Ammon's horn (tissue), 1 donor: ENCODE measurements around the gene GRB10.

Experiments
- DNase-seq: peaks from one replicate; pipeline ENCODE4 v3.0.0-alpha.2; 2016; ENCODE audit warnings: low spot score

The GRB10 gene

GRCh38 chr7:50688226-50688590 lies 94.5 kb downstream of the GRB10 start:
- no peak for DNase-seq

DNA sequence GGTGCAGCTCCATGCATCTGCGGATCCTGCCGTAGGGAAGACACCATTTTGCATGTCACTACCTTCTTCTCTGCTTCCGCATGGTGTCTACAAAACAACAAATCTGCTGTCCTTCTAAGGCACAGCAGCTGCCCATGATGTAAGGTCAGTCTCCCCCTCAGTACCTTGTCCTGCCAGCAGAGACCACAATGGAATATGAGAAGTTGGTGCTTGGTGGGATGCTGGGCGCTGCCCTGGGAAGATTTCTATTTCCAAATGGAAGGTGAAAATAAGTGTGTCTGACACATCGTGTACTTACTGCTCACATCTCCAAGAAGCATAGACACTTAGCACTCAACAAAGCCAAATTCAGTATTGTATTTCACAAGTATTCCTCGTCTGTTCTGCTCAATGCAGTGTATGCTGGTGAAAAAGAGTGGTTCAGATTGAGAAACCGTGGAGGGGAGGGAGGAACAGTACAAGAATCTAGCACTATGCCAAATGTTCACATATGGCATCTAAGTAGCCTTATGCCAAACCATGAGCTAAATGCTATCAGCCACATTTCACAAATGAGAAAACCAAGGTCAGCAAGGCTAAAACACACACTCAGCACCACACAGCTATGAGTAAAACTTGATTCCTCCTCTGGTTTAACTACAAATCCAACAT lies 95.0 kb downstream of the GRB10 start:
- DNase-seq, result peak; percentile 41

DNA sequence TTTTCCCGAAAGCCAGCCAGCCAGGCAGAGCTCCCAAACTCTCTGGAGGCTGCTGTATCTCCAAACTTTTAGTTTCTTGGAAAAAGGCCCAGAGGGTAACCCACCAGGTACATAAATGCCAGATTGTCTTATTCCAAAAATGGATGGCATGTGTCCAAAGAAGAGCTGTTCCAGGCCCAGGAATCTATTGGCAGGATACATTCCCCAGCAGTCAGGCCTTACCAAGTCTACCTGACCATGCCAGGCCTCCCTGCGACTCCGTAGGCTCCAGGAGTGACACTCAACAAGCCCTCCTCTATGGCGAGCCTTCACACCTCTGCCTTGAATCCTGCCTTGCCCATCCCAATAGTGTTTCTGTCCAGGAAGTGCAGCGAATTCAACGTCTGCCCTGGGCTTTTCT lies 95.6 kb downstream of the GRB10 start:
- DNase-seq, result no peak

DNA sequence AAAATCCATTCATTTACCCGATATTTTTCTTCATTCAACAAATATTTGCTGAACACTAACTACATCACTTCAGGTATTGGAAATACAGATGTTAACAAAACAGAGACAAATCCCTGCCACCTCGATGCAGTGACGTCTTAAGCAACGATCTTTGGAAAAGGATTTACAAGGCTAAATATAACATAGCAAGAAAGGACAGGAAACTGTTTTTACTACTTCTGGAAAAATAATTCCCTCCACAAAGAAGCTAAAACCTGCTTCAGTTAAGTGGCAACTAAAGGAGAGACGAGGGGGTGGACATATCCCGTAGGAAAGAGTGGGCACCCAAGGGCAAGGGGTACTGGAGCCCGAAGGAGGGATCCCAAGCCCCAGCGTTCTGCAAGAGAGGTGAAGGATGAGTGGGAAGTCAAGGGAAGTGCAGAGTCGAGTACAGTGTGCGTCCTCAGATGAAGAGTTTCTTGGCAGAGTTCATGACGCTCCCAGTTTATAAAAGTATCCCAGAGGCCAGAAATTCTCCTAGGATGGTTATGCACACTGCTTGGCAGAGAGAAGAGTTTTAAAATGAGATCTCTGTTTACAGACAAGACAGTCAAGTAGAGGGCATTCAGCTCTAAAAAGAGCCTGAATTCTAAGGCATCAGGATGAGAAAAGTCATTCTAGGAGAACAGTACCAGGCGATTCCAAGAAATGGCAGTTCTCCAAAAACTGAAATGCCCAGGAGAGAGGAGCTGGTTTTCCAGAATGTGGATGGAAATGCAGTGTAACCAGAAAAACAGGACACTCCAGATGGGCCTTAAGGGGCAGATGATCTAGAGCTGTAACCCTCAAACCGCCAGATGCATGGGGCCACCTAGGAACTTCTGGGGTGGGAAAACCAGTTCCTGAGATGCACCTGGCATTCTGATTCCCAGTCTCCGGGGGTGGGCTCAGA lies 97.3 kb downstream of the GRB10 start:
- no peak for DNase-seq

DNA sequence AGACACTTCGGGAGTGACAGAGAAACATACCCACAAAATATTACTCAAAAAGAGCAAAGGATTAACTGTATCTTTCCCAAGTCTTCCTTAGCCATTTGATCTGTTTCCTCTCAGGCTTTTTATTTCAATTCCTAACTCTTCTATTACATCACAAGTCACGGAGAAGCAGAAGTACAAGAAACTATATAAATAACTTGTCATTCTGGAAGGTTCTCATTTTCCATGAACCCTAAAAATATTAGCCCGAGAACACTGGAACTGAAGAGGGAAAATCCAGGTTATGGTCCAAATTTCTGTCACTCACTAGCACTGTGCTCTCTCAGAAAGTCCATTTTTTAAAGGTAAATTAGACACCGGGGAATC lies 98.0 kb downstream of the GRB10 start:
- DNase-seq, result no peak

DNA sequence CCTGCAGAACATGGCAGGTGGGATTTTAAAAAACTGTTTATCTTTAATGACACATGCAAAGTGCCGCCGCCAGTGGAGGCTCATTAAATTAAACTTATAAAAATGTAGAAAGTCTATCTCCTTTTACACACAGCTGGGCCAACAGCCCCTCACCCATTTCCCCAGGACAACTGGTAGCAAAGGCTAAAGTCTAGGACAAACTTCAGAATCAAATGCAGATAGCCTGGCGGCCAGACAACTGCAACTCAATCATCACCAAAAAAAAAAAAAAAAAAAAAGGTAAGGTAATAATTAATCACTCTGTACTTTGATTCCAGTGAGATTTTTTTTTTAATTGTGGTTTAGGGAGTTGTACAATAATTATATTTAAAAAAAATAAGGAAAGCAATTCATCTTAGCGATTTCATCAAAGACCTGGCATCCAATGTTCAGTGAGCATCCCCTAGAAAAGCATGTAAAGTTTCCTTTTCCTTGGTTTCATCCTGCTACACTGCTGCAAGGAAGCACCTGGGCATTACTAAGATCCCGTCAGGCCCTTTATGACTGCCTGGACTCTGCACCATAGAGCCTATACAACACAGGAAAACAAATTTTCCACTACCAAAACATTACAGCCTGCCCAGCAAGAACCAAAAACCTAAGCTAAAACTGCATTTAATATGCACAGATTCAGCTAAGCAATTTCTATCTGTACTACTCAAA lies 98.5 kb downstream of the GRB10 start:
- no peak for DNase-seq

GRCh38 chr7:50682573-50682972 lies 100.1 kb downstream of the GRB10 start:
- DNase-seq, result no peak

DNA sequence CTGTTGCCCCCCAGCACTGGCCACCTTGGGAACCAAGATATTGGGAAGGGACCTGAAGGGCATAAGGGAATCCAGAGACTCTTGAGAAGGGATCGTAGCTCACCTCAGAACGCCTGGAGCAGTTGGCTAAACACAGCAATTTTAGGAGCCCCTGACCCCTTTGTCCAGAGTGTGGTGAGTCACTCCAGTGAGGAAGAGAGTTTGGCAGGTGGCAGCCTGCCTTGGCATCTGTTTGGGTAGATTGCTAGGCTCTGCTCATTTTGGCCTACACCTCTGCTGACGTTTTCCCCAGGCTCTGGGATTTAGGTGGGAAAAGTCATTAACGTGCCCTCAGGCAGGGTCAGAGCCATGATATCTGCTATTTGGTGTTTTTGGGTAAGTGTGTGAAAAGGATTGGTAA lies 100.6 kb downstream of the GRB10 start:
- DNase-seq, result no peak

DNA sequence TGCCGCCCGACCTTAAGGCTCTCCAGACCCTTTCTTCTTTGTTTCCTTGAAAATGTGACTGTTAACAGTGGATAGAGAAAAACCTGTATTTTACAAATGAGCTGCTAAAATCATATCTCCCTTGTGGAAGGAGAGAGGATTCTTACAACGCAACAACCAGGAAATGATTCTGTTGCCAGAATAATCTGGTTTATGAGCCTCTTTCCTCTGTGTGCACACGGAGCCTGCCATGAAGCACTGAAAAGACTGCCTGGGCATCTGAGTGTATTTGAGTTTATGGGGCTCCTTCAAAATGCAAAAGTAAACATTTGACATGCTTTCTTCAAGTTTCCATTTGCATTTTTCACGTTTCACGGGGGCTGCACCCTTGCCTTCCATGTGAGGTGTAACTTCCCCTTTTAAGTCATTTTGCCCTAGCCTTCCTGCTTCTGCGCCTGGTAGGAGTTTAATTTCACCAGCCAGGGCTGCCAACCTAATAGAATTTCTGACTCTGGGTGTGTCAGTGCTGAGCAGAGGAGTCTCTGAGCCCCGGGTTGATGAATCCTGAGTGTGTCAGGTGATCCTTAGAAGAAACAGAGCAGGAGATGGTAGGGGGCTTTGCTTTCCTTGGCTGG lies 101.2 kb downstream of the GRB10 start:
- DNase-seq, result no peak

- peak; percentile 82 for DNase-seq
Measured at GRCh38 chr7:50679218-50680007, 103.3 kb downstream of the GRB10 start.

DNA sequence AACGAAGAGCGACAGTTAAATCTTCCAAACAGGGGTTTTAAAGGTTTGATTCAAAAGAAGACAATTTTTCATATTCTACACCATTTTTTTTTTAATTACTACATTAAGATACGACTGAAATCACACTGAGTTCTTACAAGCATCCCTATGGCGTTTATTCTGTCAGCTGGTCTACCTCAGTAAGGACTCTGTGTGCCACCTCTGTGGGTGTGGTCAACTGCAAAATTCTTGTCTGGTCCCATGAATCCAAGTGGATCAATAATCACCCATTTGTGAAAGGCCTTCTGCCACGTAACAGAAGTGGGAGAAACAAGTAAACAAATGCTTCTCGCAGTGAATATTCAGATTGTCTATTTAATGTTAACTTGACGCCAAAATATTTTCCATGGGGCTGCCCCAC lies 104.1 kb downstream of the GRB10 start:
- DNase-seq, result no peak

GRCh38 chr7:50677638-50677996 lies 105.1 kb downstream of the GRB10 start:
- no peak for DNase-seq

DNA sequence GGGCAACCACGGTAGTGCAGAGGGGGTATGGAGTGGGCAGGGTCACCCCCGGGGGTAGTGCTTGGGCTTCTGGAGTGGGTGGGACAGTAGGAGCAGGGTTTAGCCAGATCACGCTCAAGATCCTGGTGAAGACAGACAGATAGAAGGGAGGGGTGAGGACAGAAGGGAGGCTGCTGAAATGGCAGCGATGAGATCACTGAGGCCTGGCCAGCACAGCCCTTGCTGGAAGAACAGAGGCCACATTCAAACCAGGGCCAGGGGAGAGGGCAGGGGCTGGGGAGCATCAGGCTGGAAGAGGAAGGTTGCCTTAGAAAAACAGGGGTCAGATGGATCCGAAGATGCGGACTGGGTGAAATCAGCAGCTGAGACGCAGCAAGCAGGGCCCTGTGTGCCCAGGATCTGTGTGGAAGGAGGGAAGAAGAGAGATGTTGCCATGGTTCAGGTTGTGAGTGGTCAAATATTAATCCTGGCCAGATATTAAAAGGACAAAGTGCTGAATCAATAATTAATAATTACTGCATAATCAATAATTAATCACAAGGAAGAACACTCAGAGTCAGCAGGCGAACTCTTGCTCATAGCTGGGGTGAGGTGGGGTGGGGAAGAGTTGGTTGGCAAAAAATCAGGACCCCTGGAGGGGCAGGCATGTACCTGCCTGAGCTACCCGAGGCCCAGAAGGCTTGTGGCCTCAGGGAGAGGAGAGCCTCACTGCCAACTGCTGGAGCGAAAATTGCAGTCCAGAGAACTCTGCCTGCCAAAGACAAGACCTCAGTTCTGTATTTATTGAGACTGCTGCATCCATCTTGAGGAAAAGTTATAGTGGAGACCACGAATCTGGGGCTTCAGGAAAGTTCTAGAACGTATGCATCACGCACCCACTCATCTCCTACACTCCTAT lies 105.7 kb downstream of the GRB10 start:
- DNase-seq, result peak; percentile 88

DNA sequence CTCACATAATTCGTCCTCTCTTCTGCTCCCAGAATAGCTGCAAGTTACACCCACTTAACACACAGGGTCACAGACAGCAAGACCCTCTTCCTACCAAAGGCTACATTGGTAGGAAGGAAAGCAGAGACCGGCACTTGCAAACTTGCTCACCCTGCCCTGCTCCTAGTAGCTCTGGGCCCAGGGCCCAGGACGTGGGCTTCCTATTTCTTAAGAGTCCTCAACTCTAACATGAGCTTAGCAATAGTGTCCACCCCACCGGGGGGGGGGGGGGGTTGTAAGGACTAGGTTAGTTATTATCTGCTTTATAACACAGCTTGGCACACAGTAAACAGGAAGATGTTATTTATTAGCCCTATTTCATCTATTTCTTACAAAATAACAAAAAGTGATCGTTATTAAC lies 106.6 kb downstream of the GRB10 start:
- DNase-seq, result no peak

DNA sequence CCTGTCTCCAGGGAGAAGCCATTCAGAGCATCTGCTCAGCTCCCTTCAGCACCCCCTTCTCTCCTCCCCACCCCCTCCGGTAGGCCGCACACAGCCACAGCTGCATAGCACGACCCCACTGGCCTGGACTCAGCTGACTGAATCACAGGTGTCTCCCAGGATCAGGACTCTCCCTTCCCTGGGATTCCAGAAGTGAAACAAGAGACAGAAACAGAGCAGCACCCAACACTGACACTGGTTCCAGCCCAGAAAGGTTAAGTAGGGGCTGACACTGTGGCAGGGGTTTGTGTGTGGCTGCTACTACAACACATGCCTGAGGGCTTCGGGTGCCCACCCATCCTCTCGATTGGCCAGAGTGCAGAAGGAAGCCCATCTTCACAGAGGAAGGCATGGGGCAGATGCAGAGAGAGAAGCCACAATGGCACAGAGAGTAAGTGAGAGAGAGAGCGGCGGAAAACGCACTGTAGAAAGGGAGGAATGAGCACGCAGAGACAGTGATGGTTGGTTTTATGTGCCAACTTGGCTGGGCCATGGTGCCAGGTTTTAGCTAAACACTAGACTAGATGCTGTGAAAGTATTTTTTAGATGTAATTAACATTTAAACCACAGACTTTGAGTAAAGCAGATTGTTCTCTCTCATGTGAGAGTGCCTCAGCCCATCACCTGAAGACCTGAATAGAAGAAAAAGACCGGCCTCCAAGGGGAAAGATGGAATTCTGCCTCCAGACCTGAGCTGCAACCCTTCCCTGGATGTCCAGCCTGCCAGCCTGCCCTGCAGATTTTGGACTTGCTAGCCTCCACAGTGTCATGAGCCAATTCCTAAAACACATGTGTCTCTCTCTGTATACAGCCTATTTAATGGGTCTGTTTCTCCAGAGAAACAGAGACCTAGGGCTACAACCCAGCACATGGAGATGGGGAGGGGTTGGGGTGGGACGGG lies 107.5 kb downstream of the GRB10 start:
- no peak for DNase-seq

- no peak for DNase-seq
Measured at GRCh38 chr7:50674299-50674698, 108.4 kb downstream of the GRB10 start.

DNA sequence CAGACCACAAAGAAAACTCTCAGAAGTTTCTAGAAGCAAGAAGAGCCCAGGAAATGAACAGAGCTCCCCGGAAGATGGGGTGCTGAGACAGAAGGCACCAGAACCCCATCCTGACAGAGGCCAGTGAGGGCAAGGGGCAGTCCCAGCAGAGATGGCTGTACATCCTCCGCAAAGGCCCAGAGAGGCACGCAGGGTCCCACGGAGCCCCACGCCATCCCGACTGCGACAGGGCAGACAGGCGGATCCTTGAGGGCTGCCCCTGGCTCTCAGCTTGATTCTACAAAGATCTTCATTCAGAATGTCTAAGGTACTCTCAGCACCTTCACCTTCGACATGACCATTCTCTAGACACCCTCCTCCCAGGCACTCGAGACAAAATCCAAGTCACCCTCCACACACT lies 109.6 kb downstream of the GRB10 start:
- no peak for DNase-seq

DNA sequence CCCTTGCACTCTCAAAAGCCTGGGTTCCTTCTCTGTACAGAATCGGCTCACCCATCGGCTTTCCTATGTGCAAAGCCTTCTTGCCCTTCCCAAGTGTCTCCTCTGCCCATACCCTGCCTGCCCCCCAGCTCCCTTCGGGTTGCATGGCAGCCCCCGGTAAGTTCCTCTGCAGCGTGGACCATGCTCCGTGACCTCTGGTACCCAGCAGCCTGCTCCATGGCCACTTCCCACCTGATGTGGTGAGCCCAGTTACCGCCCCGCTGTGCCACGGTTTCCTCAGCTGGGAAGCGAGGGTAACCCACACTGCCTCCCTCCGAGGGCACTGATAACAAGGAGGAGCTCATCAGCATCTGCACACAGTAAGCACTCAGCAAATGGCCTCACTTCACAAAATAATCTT lies 110.7 kb downstream of the GRB10 start:
- no peak for DNase-seq

DNA sequence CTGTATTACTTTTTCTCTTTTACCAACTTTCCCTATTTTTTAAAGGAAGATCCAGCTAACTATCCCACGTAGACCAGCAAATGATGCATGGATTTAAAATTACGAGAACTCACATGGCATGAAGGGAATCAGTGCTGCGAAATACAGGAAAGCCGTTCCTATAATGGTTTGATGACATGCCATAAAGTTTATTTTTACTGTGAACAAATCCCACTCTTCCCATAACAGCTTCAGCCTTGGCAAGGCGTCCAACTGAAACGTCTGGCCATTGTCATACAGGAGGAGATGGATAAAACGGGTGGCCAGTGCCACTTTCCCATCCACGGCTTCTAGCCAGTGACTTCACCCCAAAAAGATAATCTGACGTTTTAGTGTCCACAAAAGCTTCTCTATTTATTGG lies 111.3 kb downstream of the GRB10 start:
- no peak for DNase-seq

GRCh38 chr7:50669890-50670289 lies 112.8 kb downstream of the GRB10 start:
- no peak for DNase-seq
